Heart left ventricle (tissue), 16 donors: Measurements from ENCODE around the gene MAST4. TPM values are rescaled to one million over a fixed set of nuclear protein-coding genes. Genes with fewer than 3 reads are reported as not detected.

Experiments
- ATAC-seq, 4 donors: fragments of 200-7000 bp; cut with Tn5 transposase; one replicate each; pipeline ENCODE4 v1.9.1; 2020 to 2022; ENCODE audit warnings: moderate library complexity in 4 of 4, mild to moderate bottlenecking in 3 of 4, moderate number of reproducible peaks in 1 of 4
- DNase-seq, 5 donors: peaks; one replicate each; pipeline ENCODE4 v3.0.0-alpha.2; 2020
- H3K27ac ChIP-seq, 12 donors: fragments of 200-600 bp; sonication (generic) in 4 of 12; one replicate each; pipeline versions ENCODE4 v1.5.0 to v1.8.0; 2016 to 2022; ENCODE audit warnings: mild to moderate bottlenecking in 2 of 12
- H3K27me3 ChIP-seq, 9 donors: fragments of 200-600 bp; sonication (generic) in 2 of 9; one replicate each; pipeline versions ENCODE4 v1.5.1 to v1.8.0; 2016 to 2022; ENCODE audit warnings: mild to moderate bottlenecking in 3 of 9
- H3K36me3 ChIP-seq, 9 donors: fragments of 200-600 bp; sonication (generic) in 2 of 9; one replicate each; pipeline versions ENCODE4 v1.5.0 to v1.8.0; 2018 to 2022; ENCODE audit warnings: mild to moderate bottlenecking in 2 of 9
- H3K4me1 ChIP-seq, 12 donors: fragments of 200-600 bp; sonication (generic) in 4 of 12; one replicate each; pipeline versions ENCODE4 v1.5.0 to v1.8.0; 2016 to 2022; ENCODE audit warnings: mild to moderate bottlenecking in 3 of 12
- H3K4me3 ChIP-seq, 12 donors: fragments of 200-600 bp; sonication (generic) in 4 of 12; one replicate each; pipeline versions ENCODE4 v1.5.0 to v1.8.0; 2017 to 2022; ENCODE audit warnings: mild to moderate bottlenecking in 9 of 12, moderate library complexity in 4 of 12
- H3K9me3 ChIP-seq, 12 donors: fragments of 200-600 bp; sonication (generic) in 4 of 12; one replicate each; pipeline versions ENCODE4 v1.5.0 to v1.8.0; 2016 to 2022; ENCODE audit warnings: mild to moderate bottlenecking in 1 of 12
- CTCF ChIP-seq, 12 donors: fragments of 200-600 bp; sonication (generic) in 4 of 12; IDR thresholded peaks; one replicate each; pipeline versions ENCODE4 v1.5.0 to v1.8.0; 2018 to 2022; ENCODE audit warnings: antibody characterized with exemption in 12 of 12, mild to moderate bottlenecking in 5 of 12
- POLR2A ChIP-seq, 2 donors: fragments of 450-650 bp; IDR thresholded peaks; one replicate each; pipeline ENCODE4 v1.6.1; 2017; ENCODE audit warnings: antibody characterized with exemption in 2 of 2, mild to moderate bottlenecking in 2 of 2, moderate library complexity in 2 of 2
- WGBS, 4 donors: extraction: QIAGEN DNeasy Blood & Tissue Kit in 2 of 4; methylation state at CpG; one replicate each; pipeline versions ENCODE4 v1.1.5 to v1.1.7; 2013 to 2018; 5-methylcytosine and 5-hydroxymethylcytosine counted together
- intact Hi-C, 10 donors: fragments of 100-400 bp; cut with DNase I; formaldehyde crosslinking; loops; one replicate each; pipeline versions ENCODE4 v1.11.1 to v1.14.2; 2022
- polyA plus RNA-seq, 2 donors: library from polyadenylated mRNA; stranded (reverse); fragments of 200-250 nt; gene quantifications; one replicate each; pipeline ENCODE4 v1.2.3, GENCODE V29; 2013
- total RNA-seq, 9 donors: library from RNA; depleted of rRNA in 2 of 9; stranded (reverse); fragments of >200 nt in 2 of 9; fragmentation: NEBNext Ultra II Directional in 3 of 9; extraction: Animal tissue kit (Norgen Biotek cat#: 25700) in 3 of 9; gene quantifications; one replicate each; pipeline versions ENCODE4 v1.1.0 to v1.2.4, GENCODE V29; 2016 to 2023
- donor health status: ischemic (EF 13 %, LVEDD 7.1; RV severe dilation, severe dysfunction).
- donor health status: healthy with polysubstance abuse.
- donor health status: DM: no; HTN: yes; CAD: no.
- donor health status: DM: no; HTN: no; CAD: no.
- donor health status: ischemic (EF 25% LVEDD 6.9; RV normal size, moderate dysfunction).
- donor health status: ischemic (EF 25% LVEDD 5.7; RV mildly dilated, moderate dysfunction).
- donor health status: healthy.
- donor health status: DM: yes; HTN: yes; CAD: no.
- donor health status: ischemic (EF 35%, LVEDD 5.7; RV mildly dilated, moderate dysfunction).
- donor health status: nonischemic (EF 11% LVEDD 7.7; RV severe dilation, severe dysfunction).
- donor health status: DM: yes; HTN: yes; CAD: no.
- donor health status: PGD.
- donor health status: ischemic (EF 29% LVEDD 5.4; RV normal size, mild dysfunction).
- donor health status: nonischemic (EF 23%, LVEDD 6.1; RV moderate dilation, normal function).

The MAST4 gene
- total and polyA plus RNA-seq, 11 donors = 26.8 to 96.2 (median 68.1) TPM

- 40 to 77% (median 63%) methylated on average over 3 of the region's 3 CpGs for WGBS, 4 donors
- H3K27me3 ChIP-seq = no peaks in the 10 kb centered on the region
- no peak for TF ChIP-seq CTCF (IDR thresholded peaks at IDR 0.05)
- no peak for TF ChIP-seq POLR2A (IDR thresholded peaks at IDR 0.05)
- DNase-seq (no peak), ATAC-seq (no peak)
- H3K4me1 ChIP-seq = peaks cover 0 to 22% (median 6%) of the 10 kb centered on the region in 12 donors
- no peaks in the 10 kb centered on the region for H3K36me3 ChIP-seq
- no peak overlapping the region for H3K4me3 ChIP-seq
- no peak overlapping the region for H3K27ac ChIP-seq
- intact Hi-C loops = no loop called here
- H3K9me3 ChIP-seq = no peaks in the 10 kb centered on the region
These were observed 106.2 kb downstream of the MAST4 start for GRCh38 chr5:66702426-66702825.

GRCh38 chr5:66704790-66705425 is 108.7 kb downstream of the MAST4 start:
- no peak for TF ChIP-seq CTCF (IDR thresholded peaks at IDR 0.05)
- TF ChIP-seq POLR2A (IDR thresholded peaks at IDR 0.05) = no peak
- no peak for DNase-seq
- H3K36me3 ChIP-seq = no peaks in the 10 kb centered on the region
- ATAC-seq = no peak
- no peaks in the 10 kb centered on the region for H3K27me3 ChIP-seq
- no peak overlapping the region for H3K4me3 ChIP-seq
- H3K27ac ChIP-seq = no peak overlapping the region
- intact Hi-C loops = no loop called here
- peaks cover 0 to 22% (median 6%) of the 10 kb centered on the region in 12 donors for H3K4me1 ChIP-seq
- no peaks in the 10 kb centered on the region for H3K9me3 ChIP-seq
- WGBS, 4 donors = 16 to 30% (median 19%) methylated on average over 3 of the region's 3 CpGs

DNA sequence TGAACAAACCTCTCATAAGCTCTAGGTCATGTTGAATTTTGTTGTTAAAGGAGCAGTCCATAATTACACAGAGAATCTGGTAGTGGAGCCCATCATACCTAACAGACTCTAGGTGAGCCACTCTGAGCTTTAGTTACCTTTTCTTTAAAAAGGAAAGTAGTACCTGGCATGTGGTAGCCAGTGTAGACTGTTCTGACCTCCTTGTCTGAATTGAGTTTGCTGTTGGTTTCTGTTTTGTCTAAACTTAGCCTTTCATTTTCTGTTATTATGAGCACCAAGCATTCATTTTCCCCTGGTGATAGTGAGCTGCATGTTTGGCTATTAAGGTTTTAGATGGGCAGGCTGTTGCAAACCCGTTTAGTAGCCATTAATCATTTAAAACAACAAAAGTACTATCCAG is 112.2 kb downstream of the MAST4 start:
- no peaks in the 10 kb centered on the region for H3K27me3 ChIP-seq
- 48 to 62% (median 53%) methylated on average over 1 of the region's 1 CpG for WGBS, 4 donors
- no peaks in the 10 kb centered on the region for H3K36me3 ChIP-seq
- no peak for TF ChIP-seq POLR2A (IDR thresholded peaks at IDR 0.05)
- no peak for TF ChIP-seq CTCF (IDR thresholded peaks at IDR 0.05)
- DNase-seq (no peak), ATAC-seq (no peak)
- H3K4me3 ChIP-seq = no peak overlapping the region
- H3K27ac ChIP-seq = no peak overlapping the region
- intact Hi-C loops = no loop called here
- peaks cover 0 to 22% (median 6%) of the 10 kb centered on the region in 12 donors for H3K4me1 ChIP-seq
- peaks cover 0 to 13% (median 7%) of the 10 kb centered on the region in 12 donors for H3K9me3 ChIP-seq

DNA sequence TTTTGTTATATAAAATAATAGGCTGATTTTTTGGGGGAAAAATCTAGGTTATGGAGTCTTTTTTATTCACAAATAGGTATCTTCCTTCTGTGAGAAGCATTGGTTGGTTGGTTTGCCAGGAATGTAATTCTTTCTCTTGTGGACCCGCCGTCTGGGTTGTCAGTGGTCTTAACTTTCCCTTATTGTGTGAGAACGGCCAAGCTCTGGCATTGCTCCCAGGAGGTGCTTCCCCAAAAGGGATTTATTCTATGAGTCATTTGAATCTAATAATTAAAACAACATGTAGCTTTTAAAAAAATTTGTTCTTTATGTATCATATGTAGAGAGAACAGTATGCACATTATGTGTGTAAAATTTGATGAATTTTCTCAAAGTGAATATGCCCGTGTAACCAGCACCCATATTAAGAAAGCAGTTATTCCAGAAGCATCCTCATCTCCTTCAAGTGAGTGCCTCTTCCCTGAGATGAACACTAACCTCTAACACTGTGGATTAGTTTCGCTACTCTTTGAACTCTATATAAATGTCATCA is 114.4 kb downstream of the MAST4 start:
- DNase-seq = peak in 2 of 5 donors; percentile 9 to 40
- peaks cover 0 to 13% (median 7%) of the 10 kb centered on the region in 12 donors for H3K9me3 ChIP-seq

More for the DNA sequence above, 114.4 kb downstream of the MAST4 start:
- Histone ChIP-seq H3K4me3 (no peak overlapping the region), H3K27me3 (no peaks in the 10 kb centered on the region), H3K4me1 (peaks cover 0 to 3% (median 0%) of the 10 kb centered on the region in 12 donors), H3K36me3 (no peaks in the 10 kb centered on the region), H3K27ac (no peak overlapping the region)
- intact Hi-C loops = no loop called here
- TF ChIP-seq POLR2A (IDR thresholded peaks at IDR 0.05) (no peak), CTCF (IDR thresholded peaks at IDR 0.05) (no peak)
- no peak for ATAC-seq
- WGBS, 4 donors = 69 to 79% (median 73%) methylated on average over 5 of the region's 5 CpGs
